ENCODE measurements around the gene SBF1. TPM values are rescaled to one million over a fixed set of nuclear protein-coding genes. Genes with fewer than 3 reads are reported as not detected.

SBF1 gene
- total and polyA plus RNA-seq, 4 donors: 30.1 to 76.9 (median 34.2) TPM

- DNase-seq: no peak
- WGBS, 2 donors: 88 to 91% methylated on average over 13 of the region's 13 CpGs
- ATAC-seq (ENCODE audit: insufficient read depth, low FRiP score): no peak
Measured at GRCh38 chr22:50417411-50418210, 57.2 kb downstream of the SBF1 start.

GRCh38 chr22:50416996-50417395 lies 57.8 kb downstream of the SBF1 start:
- 92 to 96% methylated on average over 8 of the region's 8 CpGs for WGBS, 2 donors
- ATAC-seq (ENCODE audit: insufficient read depth, low FRiP score): no peak
- H3K27ac ChIP-seq (ENCODE audit: low read depth in 1 of 2, low read length in 1 of 2): no peak overlapping the region
- H3K27me3 ChIP-seq (ENCODE audit: control insufficient read depth in 3 of 3, insufficient read depth in 3 of 3, low read length in 2 of 3): no peaks in the 10 kb centered on the region
- H3K36me3 ChIP-seq (ENCODE audit: control insufficient read depth in 4 of 4, insufficient read depth in 4 of 4, low read length in 4 of 4): peaks cover 17 to 61% (median 47%) of the 10 kb centered on the region in 4 donors
- H3K4me1 ChIP-seq (ENCODE audit: control insufficient read depth in 5 of 5, insufficient read depth in 5 of 5, low read length in 5 of 5): no peaks in the 10 kb centered on the region
- H3K9me3 ChIP-seq (ENCODE audit: control insufficient read depth in 4 of 4, insufficient read depth in 3 of 4, low read length in 3 of 4): peaks cover 0 to 4% (median 0%) of the 10 kb centered on the region in 4 donors
- no peak overlapping the region for H3K4me3 ChIP-seq
- no peak for TF ChIP-seq CTCF (IDR thresholded peaks at IDR 0.05; ENCODE audit: control extremely low read depth, extremely low read depth)
- DNase-seq: no peak
- H3K9ac ChIP-seq (ENCODE audit: insufficient read depth in 1 of 2, low read length in 2 of 2): no peak overlapping the region

More at GRCh38 chr22:50417411-50418210, 57.2 kb downstream of the SBF1 start:
- no peak overlapping the region for H3K9ac ChIP-seq (ENCODE audit: insufficient read depth in 1 of 2, low read length in 2 of 2)
- H3K27me3 ChIP-seq (ENCODE audit: control insufficient read depth in 3 of 3, insufficient read depth in 3 of 3, low read length in 2 of 3): no peaks in the 10 kb centered on the region
- no peaks in the 10 kb centered on the region for H3K4me1 ChIP-seq (ENCODE audit: control insufficient read depth in 5 of 5, insufficient read depth in 5 of 5, low read length in 5 of 5)
- no peak overlapping the region for H3K27ac ChIP-seq (ENCODE audit: low read depth in 1 of 2, low read length in 1 of 2)
- no peak overlapping the region for H3K4me3 ChIP-seq
- H3K9me3 ChIP-seq (ENCODE audit: control insufficient read depth in 4 of 4, insufficient read depth in 3 of 4, low read length in 3 of 4): peaks cover 0 to 4% (median 0%) of the 10 kb centered on the region in 4 donors
- peaks cover 22 to 67% (median 53%) of the 10 kb centered on the region in 4 donors for H3K36me3 ChIP-seq (ENCODE audit: control insufficient read depth in 4 of 4, insufficient read depth in 4 of 4, low read length in 4 of 4)
- TF ChIP-seq CTCF (IDR thresholded peaks at IDR 0.05; ENCODE audit: control extremely low read depth, extremely low read depth): no peak

- H3K36me3 ChIP-seq (ENCODE audit: control insufficient read depth in 4 of 4, insufficient read depth in 4 of 4, low read length in 4 of 4): peaks cover 13 to 56% (median 43%) of the 10 kb centered on the region in 4 donors
Measured at GRCh38 chr22:50415426-50415825, 59.4 kb downstream of the SBF1 start.

More at GRCh38 chr22:50415426-50415825, 59.4 kb downstream of the SBF1 start:
- H3K27ac ChIP-seq (ENCODE audit: low read depth in 1 of 2, low read length in 1 of 2): no peak overlapping the region
- no peaks in the 10 kb centered on the region for H3K27me3 ChIP-seq (ENCODE audit: control insufficient read depth in 3 of 3, insufficient read depth in 3 of 3, low read length in 2 of 3)
- DNase-seq (no peak), ATAC-seq (ENCODE audit: insufficient read depth, low FRiP score) (no peak)
- H3K9ac ChIP-seq (ENCODE audit: insufficient read depth in 1 of 2, low read length in 2 of 2): no peak overlapping the region
- TF ChIP-seq CTCF (IDR thresholded peaks at IDR 0.05; ENCODE audit: control extremely low read depth, extremely low read depth): no peak
- no peak overlapping the region for H3K4me3 ChIP-seq
- H3K9me3 ChIP-seq (ENCODE audit: control insufficient read depth in 4 of 4, insufficient read depth in 3 of 4, low read length in 3 of 4): peaks cover 0 to 4% (median 0%) of the 10 kb centered on the region in 4 donors
- 96% methylated on average over 12 of the region's 12 CpGs for WGBS, 2 donors
- H3K4me1 ChIP-seq (ENCODE audit: control insufficient read depth in 5 of 5, insufficient read depth in 5 of 5, low read length in 5 of 5): no peaks in the 10 kb centered on the region
